ENCODE results near the gene GMDS.

GMDS gene

DNA sequence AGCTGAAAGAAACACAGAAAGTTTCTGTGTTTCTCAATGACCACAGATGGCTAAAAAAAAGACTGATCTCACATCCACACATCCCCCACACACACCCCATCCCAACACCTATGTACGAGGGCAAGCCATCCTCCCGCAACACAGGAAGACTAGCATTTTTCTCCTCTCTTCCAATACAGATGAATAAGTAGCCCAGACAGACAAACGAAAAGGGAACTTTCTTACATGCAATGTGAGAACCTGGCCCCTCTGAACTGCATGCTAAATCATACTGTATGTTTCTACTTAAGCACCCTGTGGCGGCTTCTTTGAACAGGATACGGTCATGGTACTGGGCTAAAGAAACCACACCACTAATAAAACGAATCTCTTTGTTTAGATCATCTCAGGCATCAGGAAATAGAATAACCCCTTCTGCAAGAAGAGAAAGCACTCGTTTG, 116.2 kb downstream of the GMDS start:
- no peak for DNase-seq

DNA sequence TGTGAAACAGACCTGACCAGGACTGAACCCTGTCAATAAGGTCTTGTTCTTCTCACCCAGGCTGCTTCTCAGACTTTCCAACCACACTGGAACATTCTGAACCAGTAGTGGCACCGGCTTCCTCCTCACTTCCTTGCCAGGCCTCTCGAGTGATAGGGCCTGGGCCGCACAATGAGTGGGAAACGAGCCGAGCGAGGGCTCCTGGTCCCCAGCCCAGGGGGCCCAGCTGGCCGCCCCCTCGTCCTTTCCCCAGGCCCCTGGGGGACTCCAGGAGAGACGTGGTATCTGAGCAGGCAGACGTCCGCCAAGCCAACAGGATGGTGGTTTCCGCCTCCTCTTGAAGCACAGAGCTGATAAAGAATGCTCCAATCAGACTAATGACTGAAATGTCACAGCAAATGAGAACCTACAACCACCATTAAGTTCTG, 117.9 kb downstream of the GMDS start:
- DNase-seq, result peak; percentile 6

DNA sequence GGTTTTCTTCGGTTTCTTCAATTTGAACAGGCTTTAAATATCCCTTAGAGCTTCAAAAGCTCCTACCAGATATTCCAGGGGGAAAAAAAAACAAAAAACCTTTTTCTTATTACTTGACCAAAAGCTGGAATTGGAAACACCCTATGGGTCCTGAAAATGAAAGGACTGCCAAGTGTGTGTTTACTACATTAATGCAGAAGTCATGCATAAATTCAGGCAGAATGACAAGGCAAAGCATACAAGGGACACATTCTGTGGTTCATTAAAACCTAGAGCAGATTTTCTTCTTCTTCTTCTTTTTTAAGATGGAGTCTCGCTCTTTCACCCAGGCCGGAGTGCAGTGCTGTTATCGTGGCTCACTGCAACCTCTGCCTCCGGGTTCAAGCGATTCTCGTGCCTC, 119.1 kb downstream of the GMDS start:
- no peak for DNase-seq

DNA sequence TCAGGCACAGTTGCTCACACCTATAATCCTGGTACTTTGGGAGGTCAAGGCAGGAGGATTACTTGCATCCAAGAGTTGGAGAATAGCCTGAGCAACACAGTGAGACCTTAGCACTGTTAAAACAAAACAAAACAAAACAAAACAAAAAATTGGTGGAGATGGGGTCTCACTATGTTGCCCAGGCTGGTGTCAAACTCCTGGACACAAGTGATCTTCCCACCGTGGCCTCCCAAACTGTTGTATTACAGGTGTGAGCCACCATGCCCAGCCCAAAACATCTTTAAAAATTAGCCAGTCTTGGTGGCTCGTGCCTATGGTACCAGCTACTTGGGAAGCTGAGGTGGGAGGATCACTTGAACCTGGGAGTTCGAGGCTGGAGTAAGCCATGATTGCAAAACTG, 120.2 kb downstream of the GMDS start:
- DNase-seq, result no peak

DNA sequence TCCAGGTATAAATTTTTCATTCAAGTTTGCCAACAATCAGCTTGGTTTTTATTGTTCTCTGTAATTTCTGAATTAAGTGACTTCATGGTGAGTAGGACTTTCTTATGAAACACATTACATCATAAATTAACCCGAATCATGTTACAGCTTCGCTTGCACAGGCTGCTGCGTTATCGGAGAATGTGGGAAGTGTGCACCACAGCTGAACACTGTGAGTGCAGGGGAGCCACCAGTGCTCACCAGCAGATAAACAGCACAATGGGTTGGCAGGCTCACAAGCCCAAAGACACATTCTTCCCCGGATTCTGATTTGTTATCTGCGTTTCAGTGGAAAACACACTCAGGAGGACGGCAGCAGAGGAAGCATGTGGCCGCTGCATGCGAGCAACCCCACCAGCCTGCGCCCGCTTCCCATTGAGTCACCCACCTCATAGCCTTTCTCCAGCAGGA, 121.1 kb downstream of the GMDS start:
- no peak for DNase-seq

DNA sequence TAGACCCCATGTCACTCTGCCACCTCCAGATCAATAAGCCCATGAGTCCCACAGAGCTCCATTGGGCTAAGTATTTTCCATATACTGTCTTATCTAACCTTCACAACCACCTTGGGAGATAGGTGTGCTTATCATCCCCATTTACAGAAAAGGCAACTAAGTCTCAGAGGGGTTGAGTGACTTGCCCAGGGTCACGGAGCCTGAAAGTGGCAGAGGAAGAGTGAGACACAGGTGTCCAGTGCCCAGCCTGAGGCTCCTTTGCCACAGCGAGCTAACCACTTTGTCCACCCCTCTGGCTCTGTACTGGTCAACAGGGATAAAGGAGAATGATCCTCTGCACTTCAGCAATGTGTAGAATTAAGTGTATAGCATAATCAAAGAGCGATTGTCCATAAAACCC, 124.5 kb downstream of the GMDS start:
- no peak for DNase-seq

DNA sequence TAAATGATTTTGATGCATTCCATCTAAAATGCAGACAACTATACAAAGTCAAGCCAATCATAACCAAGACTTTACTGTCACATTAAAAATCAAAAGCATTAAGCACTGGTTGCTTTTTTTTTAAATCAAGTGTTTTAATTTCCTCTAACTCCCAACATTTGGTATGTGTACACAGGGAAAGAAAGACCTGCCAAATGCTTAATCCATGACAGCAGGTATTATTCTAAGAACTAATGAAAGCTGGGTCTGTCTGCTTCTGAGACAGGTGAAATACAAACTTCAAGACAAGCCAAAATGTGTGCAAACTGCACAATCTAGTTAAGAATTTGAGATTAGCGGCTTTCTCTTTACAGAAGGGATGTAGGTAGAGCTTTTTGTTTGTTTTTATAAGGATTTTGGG, 126.1 kb downstream of the GMDS start:
- DNase-seq, result no peak

DNA sequence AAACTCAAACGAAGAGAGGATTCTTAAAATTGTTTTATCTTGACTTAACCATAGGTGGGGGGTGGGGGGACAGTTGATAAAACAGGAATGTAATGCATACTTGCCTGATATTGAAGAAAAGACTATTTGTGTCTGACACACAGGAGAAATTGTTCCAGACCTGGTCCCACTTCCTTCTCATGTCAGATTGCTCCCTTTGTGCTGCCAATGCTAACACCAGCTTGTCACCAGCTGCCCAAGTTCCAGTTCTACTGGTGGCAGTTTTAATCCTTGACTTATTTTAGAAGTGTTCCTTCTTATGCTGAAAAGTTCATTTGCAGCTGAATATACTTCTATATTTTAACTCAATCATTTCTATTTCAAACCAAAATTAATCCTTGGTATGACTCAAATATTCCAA, 127.3 kb downstream of the GMDS start:
- no peak for DNase-seq

DNA sequence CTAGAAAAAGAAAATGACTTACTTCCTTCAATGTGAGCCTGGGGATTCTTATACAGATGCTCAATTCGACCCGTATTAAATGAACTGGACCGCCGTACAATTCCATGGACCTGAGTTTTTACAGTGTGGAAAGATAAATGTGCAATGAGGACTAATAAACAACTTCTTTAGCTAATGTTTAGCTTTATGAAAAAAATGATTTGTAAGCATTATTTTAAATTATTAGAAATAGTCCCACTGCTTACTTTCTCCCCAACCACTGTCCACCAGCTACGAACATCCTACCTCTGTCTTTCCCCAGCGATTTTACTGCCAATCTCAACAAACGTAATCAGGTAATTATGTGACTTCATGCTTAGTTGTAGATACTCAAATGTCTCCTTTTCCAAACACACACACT, 128.0 kb downstream of the GMDS start:
- DNase-seq, result no peak

DNA sequence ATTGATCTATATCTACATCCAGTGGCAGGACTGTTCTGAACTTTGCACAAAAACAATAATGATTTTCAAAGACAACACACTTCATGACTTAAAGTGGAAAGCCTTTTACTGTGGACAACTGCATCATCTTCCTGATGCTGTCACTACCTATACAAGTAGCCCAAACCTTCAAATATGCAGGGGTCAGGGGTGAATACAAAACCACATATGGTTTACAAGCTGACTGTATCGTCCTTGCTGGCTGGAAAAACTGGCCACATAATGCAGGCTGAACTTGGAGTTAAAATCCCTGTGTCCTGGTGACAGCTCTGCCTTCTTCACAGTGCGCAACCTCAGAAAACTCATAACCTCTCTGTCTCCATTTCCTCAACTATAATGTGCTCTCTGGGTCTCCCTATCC, 128.9 kb downstream of the GMDS start:
- no peak for DNase-seq

DNA sequence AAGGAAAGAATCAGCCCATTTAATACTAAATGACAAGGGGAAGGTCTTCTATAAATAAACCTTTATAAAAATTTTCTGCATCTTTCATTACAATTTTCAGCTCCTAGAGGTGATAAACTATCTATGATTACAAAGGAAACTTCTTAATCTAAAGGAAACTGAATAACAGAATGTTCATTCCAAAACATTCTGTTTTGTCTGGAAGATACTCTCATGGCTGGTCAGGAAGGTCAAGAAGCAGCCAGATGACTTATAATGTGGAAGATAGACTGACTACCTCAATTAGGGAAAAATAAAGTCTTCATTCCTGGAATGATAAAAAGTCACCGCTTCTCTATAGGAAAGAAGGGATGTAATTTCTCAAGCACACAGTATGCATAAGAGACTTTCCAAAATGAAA, 131.3 kb downstream of the GMDS start:
- no peak for DNase-seq

DNA sequence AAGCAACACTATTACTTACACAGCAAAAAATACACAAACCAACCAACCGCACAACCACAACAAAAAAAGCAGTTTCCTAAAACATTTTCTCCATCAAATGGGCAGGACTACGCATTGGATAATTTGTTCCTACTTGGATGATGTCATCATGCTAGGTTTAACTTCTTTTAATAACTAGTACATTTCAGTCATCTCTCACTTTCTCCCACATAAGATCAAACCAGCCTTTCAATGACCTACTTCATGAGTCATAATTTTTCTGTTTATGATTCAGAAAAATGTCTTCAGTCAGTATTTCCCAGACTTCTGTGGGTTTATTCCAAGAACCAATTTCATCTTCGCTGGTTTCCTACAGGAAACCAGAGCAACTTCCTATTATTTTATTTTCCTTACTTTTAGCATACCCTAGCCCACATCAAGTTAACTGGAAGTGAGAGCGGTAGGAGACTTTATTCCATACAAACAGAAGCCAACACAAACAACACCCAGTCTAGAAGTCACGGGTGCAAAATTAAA, 134.2 kb downstream of the GMDS start:
- no peak for DNase-seq

DNA sequence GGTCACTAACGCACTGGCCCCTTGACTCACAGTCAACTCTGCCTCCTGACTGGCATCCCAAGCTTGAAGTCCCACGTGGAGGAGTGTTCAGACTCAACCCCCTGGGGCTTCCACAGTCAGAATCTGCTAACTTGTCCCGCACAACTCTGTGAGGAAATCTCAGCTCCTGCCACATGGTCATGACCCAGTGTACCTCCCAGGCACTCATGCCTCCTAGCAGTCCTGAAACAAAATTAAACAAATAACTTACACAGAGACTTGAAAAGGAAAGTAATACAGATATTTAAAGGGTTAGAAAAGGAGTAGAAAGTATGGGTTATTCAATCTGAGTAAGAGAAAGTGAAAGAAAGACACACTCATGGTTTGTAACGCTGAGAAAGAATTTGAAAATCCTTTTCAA, 134.9 kb downstream of the GMDS start:
- no peak for DNase-seq

DNA sequence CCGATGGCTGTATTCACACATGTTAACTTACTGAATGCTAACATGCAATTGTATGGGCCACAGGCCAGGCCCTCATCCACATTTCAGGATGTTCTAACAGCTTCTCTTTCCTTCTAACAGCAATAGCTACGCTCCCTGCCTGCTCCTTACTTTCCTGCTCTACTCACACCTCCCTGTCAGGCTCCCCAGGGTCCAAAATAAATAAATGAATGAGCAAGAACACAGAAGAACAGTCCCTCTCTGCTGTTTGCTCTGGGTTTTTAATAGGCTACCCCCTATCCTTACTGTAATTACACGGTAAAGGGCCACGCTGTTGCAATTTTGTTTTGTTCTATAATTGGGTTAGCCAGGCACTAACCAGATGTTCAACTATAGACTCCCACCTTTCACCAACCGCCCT, 135.6 kb downstream of the GMDS start:
- DNase-seq, result no peak

DNA sequence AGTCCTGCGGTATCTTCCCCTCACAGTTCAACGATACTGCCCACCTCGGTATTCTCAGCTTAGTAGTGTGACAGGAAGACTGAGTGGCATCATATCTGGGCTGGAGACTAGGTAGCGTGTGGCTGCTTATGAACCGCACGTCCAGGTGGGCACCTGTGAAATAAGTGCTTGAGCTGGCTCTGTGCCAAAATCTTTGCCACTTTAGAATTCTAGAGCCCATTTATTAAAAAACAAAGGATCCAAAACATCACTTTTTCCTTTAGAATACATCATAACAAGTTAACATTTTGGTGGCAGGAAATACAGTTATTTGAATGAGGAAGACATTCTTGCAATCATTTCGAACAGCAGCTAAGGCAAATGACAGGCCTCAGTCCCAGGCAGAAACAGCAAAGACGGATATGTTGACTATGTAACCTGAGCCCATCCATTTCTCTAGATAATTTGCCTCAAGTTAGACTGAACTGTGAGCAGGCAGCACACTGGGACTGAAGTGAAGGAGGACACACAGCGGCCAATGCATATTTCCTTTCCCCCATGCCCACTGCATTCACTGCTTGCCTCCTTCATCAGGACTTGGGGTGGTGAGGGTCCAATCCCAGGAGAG, 136.6 kb downstream of the GMDS start:
- DNase-seq, result no peak

DNA sequence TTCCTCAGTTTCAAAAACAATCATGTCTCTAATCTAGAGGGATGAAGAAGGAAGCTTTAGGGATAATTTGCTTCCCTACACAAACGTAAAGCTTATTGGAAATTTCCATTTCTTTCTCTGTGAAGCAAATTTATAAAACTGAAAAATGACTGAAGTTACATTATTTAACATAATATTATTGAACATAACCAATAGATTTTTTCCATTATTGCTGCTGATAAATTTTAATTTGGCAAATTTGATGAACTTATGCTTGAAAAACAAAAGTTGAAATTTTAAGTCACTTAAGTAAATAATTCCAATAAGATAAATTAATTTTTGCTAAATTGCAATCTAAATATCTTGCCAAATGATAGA, 140.9 kb downstream of the GMDS start:
- no peak for DNase-seq

DNA sequence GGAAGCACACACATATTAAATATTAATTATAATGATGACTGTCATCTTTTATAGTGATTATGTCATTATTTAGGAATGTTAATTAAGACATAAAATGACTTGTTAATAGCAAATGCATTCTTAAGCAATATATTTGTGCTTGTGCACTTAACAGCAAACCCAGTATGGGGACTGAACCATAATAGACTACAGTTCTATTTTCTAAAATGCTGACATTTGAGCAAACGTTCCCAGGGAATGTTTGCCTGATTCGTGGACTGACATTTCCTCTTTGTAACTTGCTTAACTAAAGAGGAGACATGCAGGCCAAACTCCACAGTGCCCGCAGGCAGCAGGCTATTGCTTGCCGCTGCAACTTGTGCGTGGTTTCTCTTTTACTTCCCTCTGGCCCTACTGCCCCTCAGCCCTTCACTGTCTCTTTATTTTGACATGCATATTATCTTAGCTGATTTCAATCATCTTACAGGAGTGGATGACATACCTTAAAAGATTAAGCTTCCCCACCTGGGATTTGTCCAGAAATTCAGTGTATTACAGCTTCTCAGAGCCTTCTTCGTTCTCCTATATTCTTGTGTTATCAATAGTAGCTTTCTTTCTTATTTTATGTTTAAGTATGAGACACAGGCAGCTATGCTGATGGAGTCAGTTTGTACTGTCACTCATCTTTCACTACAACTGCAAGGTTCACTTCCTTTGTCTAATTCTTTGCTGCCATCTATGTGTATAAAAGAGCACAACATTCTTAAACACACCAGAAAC, 141.5 kb downstream of the GMDS start:
- no peak for DNase-seq

DNA sequence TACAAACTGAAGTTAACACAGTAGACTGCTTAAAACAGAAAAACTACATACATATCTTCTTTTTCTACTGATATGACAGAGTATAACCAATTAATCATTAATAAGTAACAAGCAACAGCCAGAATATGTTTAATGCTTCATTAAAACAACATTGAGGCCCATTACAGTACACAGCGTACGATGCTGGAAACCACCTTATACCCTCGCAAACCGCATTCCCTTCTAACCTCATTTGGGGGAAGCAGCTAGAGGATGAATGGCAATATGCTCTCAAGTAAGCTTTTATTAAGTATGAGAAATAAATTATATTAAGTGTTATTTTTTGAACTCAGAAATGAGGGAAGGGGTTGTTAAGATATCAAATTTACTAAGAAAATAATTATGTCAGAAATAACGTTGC, 142.4 kb downstream of the GMDS start:
- no peak for DNase-seq

DNA sequence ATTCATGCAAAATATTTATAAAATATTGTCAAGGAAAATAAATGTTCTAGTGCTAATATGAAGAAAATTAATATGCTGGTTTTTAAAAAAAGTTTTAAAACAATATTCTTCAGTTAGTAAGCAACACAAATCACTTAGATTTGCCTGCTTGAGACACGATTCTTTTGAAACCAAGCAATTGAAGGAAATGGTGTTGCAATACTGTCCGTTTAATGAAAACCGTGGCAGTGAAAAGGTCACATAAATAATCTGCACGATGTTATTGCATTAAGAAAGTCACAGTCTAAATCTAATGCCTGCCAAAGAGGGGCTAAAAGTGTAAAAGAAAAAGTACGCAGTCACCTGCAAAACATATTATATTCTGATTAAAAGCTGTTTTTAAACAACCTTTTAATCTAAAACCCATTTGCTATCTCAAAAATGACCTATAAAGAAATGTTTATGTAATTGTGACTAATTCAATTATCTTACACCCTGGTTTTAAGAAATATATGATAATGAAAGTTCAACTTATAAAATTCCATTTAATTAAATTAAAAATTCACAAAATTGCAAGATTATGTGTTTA, 143.0 kb downstream of the GMDS start:
- no peak for DNase-seq

DNA sequence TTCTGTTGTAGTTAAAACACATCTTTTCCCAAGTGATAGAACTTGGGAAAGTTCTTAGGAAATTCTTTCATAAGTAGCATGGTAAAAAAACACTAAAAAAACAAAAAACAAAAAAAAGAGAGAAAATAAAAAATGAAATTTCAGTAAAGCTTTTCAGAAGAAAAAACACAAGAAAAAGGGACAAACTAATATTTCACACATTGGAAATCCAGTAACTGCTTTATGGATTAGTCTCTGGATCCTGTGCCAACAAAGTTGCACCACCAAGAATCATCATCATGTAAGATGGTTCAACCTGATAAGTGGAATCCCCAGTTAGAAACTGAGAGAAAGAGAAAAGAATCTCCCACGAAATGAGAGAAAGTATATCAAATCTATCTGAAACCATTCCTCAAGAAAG, 144.2 kb downstream of the GMDS start:
- DNase-seq, result no peak

DNA sequence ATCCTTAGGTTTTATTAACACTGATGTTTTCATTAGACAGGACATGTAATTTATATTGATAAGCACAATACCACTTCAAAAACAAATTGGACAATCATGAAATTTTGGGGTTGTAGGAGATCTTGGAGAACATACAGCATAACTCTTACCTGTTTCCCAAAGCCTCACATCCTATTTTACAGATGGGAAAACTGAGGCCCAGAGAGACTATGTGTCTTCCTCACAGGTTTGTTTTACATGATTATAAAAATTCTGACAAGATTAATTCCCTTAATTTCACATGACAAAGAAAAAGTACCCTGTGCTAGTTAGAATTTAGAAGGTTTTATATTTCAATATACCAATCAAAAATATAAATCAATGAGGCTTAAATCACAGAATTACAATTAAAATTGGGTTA, 145.5 kb downstream of the GMDS start:
- no peak for DNase-seq

DNA sequence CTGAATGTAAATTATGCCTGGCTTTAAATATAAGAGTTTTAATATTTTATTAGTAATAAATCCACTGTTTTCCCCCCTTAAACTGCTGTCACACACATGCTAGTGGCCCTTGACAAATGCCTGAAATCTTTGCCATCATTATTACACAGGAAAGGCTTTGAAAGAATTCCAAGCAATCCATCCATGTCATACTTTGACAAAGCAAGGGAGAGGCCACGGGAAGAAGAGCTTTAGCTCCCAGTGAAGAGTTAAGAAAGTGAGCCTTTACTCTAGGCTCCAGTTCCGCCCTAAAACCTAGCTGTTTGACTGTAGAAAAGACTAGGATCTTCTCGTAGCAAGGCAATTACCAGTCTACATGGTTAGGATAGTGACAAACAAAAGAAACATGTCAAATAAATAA, 147.9 kb downstream of the GMDS start:
- no peak for DNase-seq

DNA sequence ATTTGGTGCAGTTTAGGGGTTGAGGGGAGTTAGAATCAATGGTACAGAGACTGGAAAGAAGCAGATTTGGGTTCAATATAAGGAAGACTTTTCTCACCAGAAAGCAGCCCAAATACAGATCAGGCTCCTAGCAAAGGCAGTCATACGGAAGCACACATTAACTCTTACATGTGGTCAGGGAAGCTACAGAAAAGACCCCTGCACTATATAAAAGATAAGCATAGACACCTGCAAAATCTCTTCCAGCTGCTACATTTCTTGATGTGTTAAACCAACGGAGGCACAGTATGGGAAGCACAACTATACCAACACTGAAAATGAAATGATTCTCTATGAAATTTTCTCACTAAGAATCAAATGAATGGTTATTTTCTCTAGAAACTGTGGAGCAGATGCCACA, 150.8 kb downstream of the GMDS start:
- DNase-seq, result no peak

DNA sequence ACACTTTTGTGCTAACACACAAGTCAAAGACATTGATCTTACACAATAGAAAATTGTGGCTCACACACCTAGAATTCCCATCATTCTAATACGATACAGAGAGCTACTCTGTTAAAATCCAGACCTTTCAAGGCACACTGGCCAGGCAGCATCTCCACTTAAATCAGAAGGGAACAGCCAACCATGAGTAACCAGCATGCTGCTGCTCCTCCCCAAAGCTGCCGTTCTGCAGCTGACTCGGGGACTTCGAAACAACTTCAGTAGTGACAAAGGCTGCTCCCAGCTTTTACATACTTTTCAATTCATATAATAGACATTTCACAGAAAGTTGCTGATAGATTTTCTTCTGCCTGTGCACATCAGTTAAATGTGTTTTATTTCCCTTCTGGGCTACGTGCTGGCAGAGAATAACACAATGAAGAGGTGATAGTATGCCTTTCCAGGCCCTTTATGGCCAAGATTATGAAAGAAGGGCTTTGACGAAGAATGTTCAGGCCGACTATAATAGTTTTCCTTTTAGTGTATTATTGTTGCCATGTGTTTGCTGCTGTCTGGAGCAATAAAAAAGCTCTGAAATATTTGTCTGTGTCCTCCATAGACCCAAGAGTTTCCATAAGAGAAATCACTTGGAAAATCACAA, 159.0 kb downstream of the GMDS start:
- no peak for DNase-seq
